ENCODE results near the gene MYO7B.

DNA sequence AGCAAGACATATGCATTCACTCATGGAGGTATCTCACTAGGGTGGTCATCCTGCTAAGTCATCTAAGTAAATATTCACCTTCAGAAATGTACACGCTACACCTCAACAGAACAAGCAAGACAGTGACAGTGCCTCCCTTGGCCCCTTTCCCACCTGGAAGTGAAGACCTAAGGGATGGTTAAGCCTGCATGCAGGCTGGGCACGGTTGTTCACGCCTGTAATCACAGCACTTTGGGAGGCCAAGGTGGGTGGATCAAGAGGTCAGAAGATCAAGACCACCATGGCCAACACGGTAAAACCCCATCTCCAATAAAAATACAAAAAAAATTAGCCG lies 135.4 kb downstream of the MYO7B start:
- TF ChIP-seq POLR2AphosphoS5 (IDR thresholded peaks at IDR 0.05) (no peak), EP300 (IDR thresholded peaks at IDR 0.05) (no peak), CTCF (IDR thresholded peaks at IDR 0.05) (no peak), POLR2A (IDR thresholded peaks at IDR 0.05) (no peak)

All from stomach (tissue), 4 donors.